B cell (primary cell): ENCODE data around the gene KRTAP10-3. TPM values are rescaled to one million over a fixed set of nuclear protein-coding genes. Genes with fewer than 3 reads are reported as not detected.
"Not testable (repeated sequence)": the region's sequence is repeated elsewhere in the genome, so short reads cannot be mapped to it uniquely, and the experiment has no call there.

Source experiments
- ATAC-seq: fragments of 200-7000 bp; cut with Tn5 transposase; one replicate; pipeline ENCODE4 v1.10.0; 2021; ENCODE audit warnings: low read depth, mild to moderate bottlenecking, moderate number of reproducible peaks, moderate library complexity
- CTCF ChIA-PET: fragments of 350-600 bp; sonication (Branson Sonifier 250); formaldehyde crosslinking; loops from one replicate; lab custom pipeline; 2021; ENCODE audit warnings: antibody characterized with exemption, inconsistent platforms; lab: Charles Lee
- POLR2A ChIA-PET: fragments of 350-600 bp; sonication (Branson Sonifier 250); formaldehyde crosslinking; loops from one replicate; lab custom pipeline; 2021; ENCODE audit warnings: antibody characterized with exemption; lab: Charles Lee
- DNase-seq: peaks from one replicate; pipeline ENCODE4 v3.0.0; 2013
- H2AFZ ChIP-seq: 2 replicates; pipeline ENCODE4 v1.6.1; 2012; ENCODE audit warnings: mild to moderate bottlenecking, low read depth, low read length; ENCODE audit not compliant: insufficient read depth, poor library complexity, severe bottlenecking
- H3K27ac ChIP-seq, 2 donors: 1 replicate in 1 of 2; 2 replicates in 1 of 2; pipeline ENCODE4 v1.5.1; 2012 to 2013; ENCODE audit warnings: low read length in 2 of 2, mild to moderate bottlenecking in 2 of 2, moderate library complexity in 1 of 2
- H3K27me3 ChIP-seq, 4 experiments: fragments of 200-600 bp in 1 of 4; sonication (generic) in 1 of 4; replicated peaks in 1 of 4; 1 replicate in 2 of 4; 2 replicates in 2 of 4; pipeline versions ENCODE4 v1.6.1 to v1.7.0; 2013 to 2016; ENCODE audit warnings: low read length in 3 of 4, mild to moderate bottlenecking in 2 of 4, mixed read lengths in 1 of 4, moderate library complexity in 1 of 4; ENCODE audit not compliant: insufficient read depth in 4 of 4, control insufficient read depth in 3 of 4; ENCODE audit errors: control extremely low read depth in 1 of 4
- H3K36me3 ChIP-seq, 2 experiments: replicated peaks in 1 of 2; 1 replicate in 1 of 2; 2 replicates in 1 of 2; pipeline versions ENCODE4 v1.6.1 to v1.7.1; 2013; ENCODE audit warnings: low read length in 1 of 2; ENCODE audit not compliant: insufficient read depth in 2 of 2, control insufficient read depth in 1 of 2; ENCODE audit errors: control extremely low read depth in 1 of 2, extremely low read depth in 1 of 2
- H3K4me1 ChIP-seq, 2 donors: fragments of 200-600 bp in 1 of 2; sonication (generic) in 1 of 2; 1 replicate in 1 of 2; 2 replicates in 1 of 2; pipeline versions ENCODE4 v1.5.1 to v1.6.1; 2013 to 2017; ENCODE audit warnings: low read length in 2 of 2; ENCODE audit not compliant: control insufficient read depth in 2 of 2, insufficient read depth in 2 of 2
- H3K4me2 ChIP-seq: replicated peaks from 2 replicates; pipeline ENCODE3; 2012; ENCODE audit warnings: mild to moderate bottlenecking, low read depth, low read length; ENCODE audit not compliant: poor library complexity, severe bottlenecking
- H3K4me3 ChIP-seq, 5 experiments: fragments of 200-600 bp in 1 of 5; sonication (generic) in 1 of 5; 1 replicate in 3 of 5; 2 replicates in 2 of 5; pipeline versions ENCODE4 v1.5.1 to v1.7.0; 2011 to 2016; ENCODE audit warnings: low read length in 4 of 5, mild to moderate bottlenecking in 4 of 5, low read depth in 2 of 5, control low read depth in 1 of 5, moderate library complexity in 1 of 5; ENCODE audit not compliant: insufficient read depth in 1 of 5; ENCODE audit errors: control extremely low read depth in 1 of 5, extremely low read depth in 1 of 5
- H3K79me2 ChIP-seq: fragments of 200-600 bp; sonication (generic); one replicate; pipeline ENCODE4 v1.6.0; 2016; ENCODE audit warnings: low read length; ENCODE audit not compliant: control insufficient read depth, insufficient read depth
- H3K9ac ChIP-seq: fragments of 200-600 bp; sonication (generic); 2 replicates; pipeline ENCODE4 v1.6.1; 2017; ENCODE audit warnings: mild to moderate bottlenecking, low read length, moderate library complexity
- H3K9me3 ChIP-seq, 3 donors: one replicate each; pipeline versions ENCODE4 v1.6.1 to v1.7.1; 2013; ENCODE audit warnings: low read length in 2 of 3; ENCODE audit not compliant: control insufficient read depth in 2 of 3, insufficient read depth in 1 of 3; ENCODE audit errors: control extremely low read depth in 1 of 3
- H4K20me1 ChIP-seq: 2 replicates; pipeline ENCODE4 v1.6.0; 2012; ENCODE audit warnings: mild to moderate bottlenecking, low read length; ENCODE audit not compliant: insufficient read depth, control insufficient read depth, poor library complexity, severe bottlenecking
- H3K27ac Mint-ChIP-seq: one replicate; pipeline ENCODE4 v1.8.0; 2021; ENCODE audit warnings: mixed read lengths
- H3K27me3 Mint-ChIP-seq: one replicate; pipeline ENCODE4 v1.8.0; 2021; ENCODE audit warnings: mixed read lengths
- H3K4me1 Mint-ChIP-seq: one replicate; pipeline ENCODE4 v1.8.0; 2021; ENCODE audit warnings: mixed read lengths
- H3K4me3 Mint-ChIP-seq: one replicate; pipeline ENCODE4 v1.8.0; 2021; ENCODE audit warnings: mixed read lengths
- H3K9me3 Mint-ChIP-seq: one replicate; pipeline ENCODE4 v1.8.0; 2022; ENCODE audit warnings: mixed read lengths; ENCODE audit not compliant: insufficient read depth
- CTCF ChIP-seq: fragments of 200-600 bp; IDR thresholded peaks from one replicate; pipeline ENCODE4 v1.8.0; 2022; ENCODE audit warnings: antibody characterized with exemption, mild to moderate bottlenecking
- EZH2 ChIP-seq: IDR thresholded peaks from 2 replicates; pipeline ENCODE4 v1.6.1; 2012; ENCODE audit warnings: borderline replicate concordance, low read depth, mild to moderate bottlenecking, moderate library complexity, low read length; ENCODE audit not compliant: insufficient read depth, poor library complexity, severe bottlenecking
- WGBS: methylation state at CpG from one replicate; pipeline ENCODE4 v1.1.5; 2013; ENCODE audit warnings: missing lambda C conversion rate; ENCODE audit not compliant: insufficient coverage; 5-methylcytosine and 5-hydroxymethylcytosine counted together
- intact Hi-C: fragments of 100-400 bp; cut with micrococcal nuclease; formaldehyde crosslinking; loops from one replicate; pipeline ENCODE4 v1.10.0; 2022
- polyA plus RNA-seq: library from polyadenylated mRNA; depleted of rRNA; stranded (reverse); fragments of >200 nt; gene quantifications from 2 replicates; pipeline ENCODE4 v1.2.3, GENCODE V29; 2012
- total RNA-seq, 2 donors: library from RNA; stranded (reverse); fragments of 120-200 nt in 1 of 2; gene quantifications; 1 replicate in 1 of 2; 2 replicates in 1 of 2; pipeline versions ENCODE4 v1.2.3 to v1.2.4, GENCODE V29; 2013 to 2022

The KRTAP10-3 gene
- total and polyA plus RNA-seq, 2 donors (not counting 1 experiment from before 2014, with no cell fraction given), result 0.40 TPM; not detected in 1

GRCh38 chr21:44592446-44593311, 34.1 kb upstream of the KRTAP10-3 start, which contains the start of gene KRTAP10-6:
Gene KRTAP10-6, minus strand, starts transcription at chr21:44592505. Its CDS starts 21 bp downstream, at chr21:44592484.
- CTCF ChIA-PET, result no interaction called here
- H3K4me3 ChIP-seq, result no peak within 1 kb of the TSS
- no peak within 1 kb of the TSS for H3K27ac ChIP-seq
- H3K4me2 ChIP-seq, result no peak within 1 kb of the TSS
- H3K27me3 ChIP-seq, result no peaks in the 10 kb centered on the region
- peaks cover 2% of the 10 kb centered on the region for H3K9me3 Mint-ChIP-seq
- POLR2A ChIA-PET, result no interaction called here
- no peak within 1 kb of the TSS for H3K4me3 Mint-ChIP-seq
- H3K27me3 Mint-ChIP-seq, result peaks cover 17% of the 10 kb centered on the region
- no peaks in the 10 kb centered on the region for H3K9me3 ChIP-seq
- no peaks in the 10 kb centered on the region for H3K4me1 Mint-ChIP-seq
- H3K36me3 ChIP-seq, result no peaks in the 10 kb centered on the region
- H3K4me1 ChIP-seq, result no peaks in the 10 kb centered on the region
- TF ChIP-seq EZH2, result no peak
- TF ChIP-seq CTCF, result no peak
- no peak within 1 kb of the TSS for H3K27ac Mint-ChIP-seq
- intact Hi-C loops, result no loop called here
- ATAC-seq (no peak), DNase-seq (no peak)
- H2AFZ ChIP-seq, result no peak within 1 kb of the TSS
- H3K79me2 ChIP-seq, result no peaks in the 10 kb centered on the region
- WGBS, result 70% methylated on average over 30 of the region's 33 CpGs
- H3K9ac ChIP-seq, result no peak within 1 kb of the TSS
- H4K20me1 ChIP-seq, result no peaks in the 10 kb centered on the region

DNA sequence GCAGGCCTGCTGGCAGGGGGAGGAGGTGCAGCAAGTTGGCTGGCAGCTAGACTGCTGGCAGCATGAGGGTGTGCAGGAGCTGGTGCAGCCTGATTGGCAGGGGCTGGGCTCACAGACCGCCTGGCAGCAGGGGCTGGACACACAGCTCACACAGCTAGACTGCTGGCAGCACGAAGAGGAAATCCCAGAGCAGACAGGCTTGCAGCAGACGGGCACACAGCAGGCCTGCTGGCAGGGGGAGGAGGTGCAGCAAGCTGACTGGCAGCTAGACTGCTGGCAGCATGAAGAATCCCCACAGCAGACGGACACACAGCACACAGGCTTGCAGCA, 33.2 kb upstream of the KRTAP10-3 start:
- H3K27me3 Mint-ChIP-seq, result peaks cover 26% of the 10 kb centered on the region
- WGBS, result no CpG with 5 or more reads among the region's 4 CpGs

GRCh38 chr21:44590897-44591800, 32.6 kb upstream of the KRTAP10-3 start:
- intact Hi-C loops, H3K9me3 Mint-ChIP-seq, H3K4me2 ChIP-seq, H3K79me2 ChIP-seq, H2AFZ ChIP-seq, POLR2A ChIA-PET, H3K4me3 ChIP-seq, H3K9ac ChIP-seq, H3K27me3 ChIP-seq, H3K9me3 ChIP-seq, H3K27ac ChIP-seq, H3K36me3 ChIP-seq, CTCF ChIA-PET, H4K20me1 ChIP-seq, DNase-seq, H3K4me1 ChIP-seq, H3K4me3 Mint-ChIP-seq, H3K4me1 Mint-ChIP-seq, ATAC-seq, H3K27ac Mint-ChIP-seq: not testable (repeated sequence)
- WGBS, result 89% methylated on average over 7 of the region's 19 CpGs
- peaks cover 33% of the 10 kb centered on the region for H3K27me3 Mint-ChIP-seq

More for the DNA sequence above, 33.2 kb upstream of the KRTAP10-3 start:
- H3K9ac ChIP-seq, CTCF ChIA-PET, H3K4me1 ChIP-seq, H3K27me3 ChIP-seq, H4K20me1 ChIP-seq, H3K4me1 Mint-ChIP-seq, H3K79me2 ChIP-seq, H3K4me2 ChIP-seq, H3K36me3 ChIP-seq, POLR2A ChIA-PET, intact Hi-C loops, H3K9me3 Mint-ChIP-seq, H3K27ac Mint-ChIP-seq, H3K4me3 Mint-ChIP-seq, DNase-seq, ATAC-seq, H3K9me3 ChIP-seq, H2AFZ ChIP-seq, H3K4me3 ChIP-seq, H3K27ac ChIP-seq: not testable (repeated sequence)
